Stimulated activated CD8-positive, alpha-beta memory T cell treated with anti-CD3 and anti-CD28 coated beads, Interleukin-12 subunit alpha, Interleukin-12 subunit beta, amount 100 ng/mL, for 24 hours (primary cell): ENCODE data around the gene FYB2.

ENCODE experiments used
- DNase-seq: peaks from one replicate; pipeline ENCODE4 v3.0.0-alpha.2; 2020; ENCODE audit errors: extremely low read depth

FYB2 gene, protein sequence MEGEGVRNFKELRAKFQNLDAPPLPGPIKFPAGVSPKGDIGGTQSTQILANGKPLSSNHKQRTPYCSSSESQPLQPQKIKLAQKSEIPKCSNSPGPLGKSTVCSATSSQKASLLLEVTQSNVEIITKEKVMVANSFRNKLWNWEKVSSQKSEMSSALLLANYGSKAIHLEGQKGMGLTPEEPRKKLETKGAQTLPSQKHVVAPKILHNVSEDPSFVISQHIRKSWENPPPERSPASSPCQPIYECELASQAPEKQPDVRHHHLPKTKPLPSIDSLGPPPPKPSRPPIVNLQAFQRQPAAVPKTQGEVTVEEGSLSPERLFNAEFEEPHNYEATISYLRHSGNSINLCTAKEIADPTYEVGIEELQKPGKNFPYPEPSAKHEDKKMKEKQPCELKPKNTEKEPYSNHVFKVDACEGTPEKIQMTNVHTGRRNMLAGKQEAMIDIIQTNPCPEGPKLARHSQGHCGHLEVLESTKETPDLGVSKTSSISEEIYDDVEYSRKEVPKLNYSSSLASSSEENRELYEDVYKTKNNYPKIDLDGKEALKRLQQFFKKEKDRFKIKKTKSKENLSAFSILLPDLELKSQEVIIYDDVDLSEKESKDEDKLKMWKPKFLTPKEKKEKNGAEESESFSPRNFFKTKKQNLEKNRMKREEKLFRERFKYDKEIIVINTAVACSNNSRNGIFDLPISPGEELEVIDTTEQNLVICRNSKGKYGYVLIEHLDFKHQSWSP

DNA sequence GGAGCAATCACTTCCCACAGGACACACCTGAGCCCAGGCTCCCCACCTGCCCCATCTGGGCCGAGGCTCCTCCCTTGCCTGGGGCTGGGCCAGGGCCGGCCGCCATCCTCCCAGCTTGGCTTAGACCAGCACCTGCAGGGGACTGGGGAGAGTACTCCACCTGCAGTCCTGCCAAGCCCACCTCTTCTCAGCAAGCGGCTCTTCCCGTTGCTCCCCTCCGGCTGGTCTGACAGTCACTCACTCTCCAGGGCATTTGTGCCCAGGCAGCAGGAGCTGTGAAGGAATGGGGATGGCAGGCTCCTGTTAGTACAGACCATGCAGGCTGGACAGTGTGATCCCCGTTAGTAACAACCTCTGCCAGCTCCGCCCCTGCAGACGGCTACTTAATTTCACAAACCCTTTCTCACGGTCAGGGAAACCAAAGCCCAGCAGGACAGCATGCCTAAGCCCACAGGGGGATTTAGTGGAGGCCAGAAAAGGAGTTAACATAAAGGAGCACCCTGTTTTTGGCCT is at the start of gene FYB2:
Gene FYB2, minus strand, starts transcription at position 18 of the 513 bp plus-strand sequence. CDS start 114 bp downstream, outside the sequence.
- DNase-seq, result no peak

GRCh38 chr1:56868761-56869160 is 49.6 kb upstream of the FYB2 start:
- no peak for DNase-seq

GRCh38 chr1:56867491-56867890 is 48.3 kb upstream of the FYB2 start:
- DNase-seq, result no peak

GRCh38 chr1:56866656-56867055 is 47.5 kb upstream of the FYB2 start:
- DNase-seq, result no peak

DNA sequence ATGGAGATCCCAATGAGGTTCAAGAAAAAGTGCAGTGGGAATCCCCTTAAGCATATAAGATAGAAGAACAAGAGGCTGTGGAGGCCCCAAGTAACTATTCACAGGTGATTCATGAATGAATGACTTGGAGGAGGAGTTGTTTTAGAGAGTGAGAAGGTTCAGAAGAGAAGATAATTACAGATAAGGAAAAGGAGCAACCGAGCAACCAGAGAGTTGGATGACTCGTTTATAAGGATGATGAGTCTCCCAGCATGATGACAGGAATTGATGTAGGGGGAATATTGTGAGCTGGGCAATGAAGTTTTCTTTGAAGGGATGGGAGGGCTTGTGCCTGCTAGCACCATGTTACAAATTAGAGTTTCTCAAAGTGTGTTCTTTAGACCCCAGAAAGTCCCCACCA is 45.2 kb upstream of the FYB2 start:
- DNase-seq, result no peak

DNA sequence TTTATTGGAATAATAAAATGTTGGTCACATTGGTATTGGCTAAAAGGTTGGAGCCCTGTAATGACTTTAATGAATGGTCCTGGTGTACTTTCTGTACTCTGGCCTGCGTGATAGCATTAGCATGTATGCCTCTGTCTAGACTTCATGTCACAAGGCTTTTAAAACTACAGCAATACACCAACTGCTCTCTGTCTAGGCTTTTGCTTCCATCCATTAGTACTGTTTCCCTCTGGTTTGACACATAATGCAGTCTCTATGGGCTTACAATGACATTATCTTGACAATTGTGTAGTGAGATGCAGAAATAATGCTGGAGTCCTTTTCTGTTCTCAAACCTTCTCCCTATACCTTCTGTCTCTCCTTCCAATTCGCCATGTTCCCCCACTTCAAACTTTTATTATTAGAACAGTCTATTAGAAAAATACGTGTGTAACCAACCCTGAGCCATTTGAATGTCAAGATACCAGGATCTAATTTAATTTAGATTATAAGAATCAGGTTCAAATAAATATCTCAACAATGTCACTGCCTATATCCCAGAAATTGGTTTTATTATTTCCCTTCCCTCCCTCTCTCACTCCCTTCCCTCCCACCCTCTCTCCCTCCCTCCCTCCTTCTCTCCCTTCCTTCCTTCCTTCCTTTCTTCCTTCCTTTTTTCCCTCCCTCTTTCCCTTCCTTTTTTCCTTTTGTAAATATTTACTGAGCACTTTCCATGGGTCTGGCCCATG is 44.2 kb upstream of the FYB2 start:
- no peak for DNase-seq

GRCh38 chr1:56859287-56859686 is 40.1 kb upstream of the FYB2 start:
- DNase-seq, result no peak

DNA sequence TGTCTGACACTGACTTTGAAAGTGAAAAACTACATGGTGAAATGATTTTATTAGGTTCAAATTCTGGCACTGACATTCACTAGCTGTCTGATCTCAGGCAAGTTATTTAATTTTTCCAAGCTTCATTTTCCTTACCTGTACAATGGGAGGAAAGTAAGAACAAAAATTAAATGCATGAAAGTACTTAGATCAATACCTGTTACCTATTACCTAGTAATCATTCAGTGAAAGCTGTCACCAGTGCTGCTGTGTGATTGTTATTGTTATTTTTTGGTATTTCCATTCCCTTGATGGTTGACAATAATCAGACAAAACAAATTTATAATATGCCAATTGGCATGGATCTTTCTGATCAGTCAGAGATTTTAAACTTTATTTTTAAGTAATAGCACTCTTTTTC is 37.0 kb upstream of the FYB2 start:
- DNase-seq, result no peak

DNA sequence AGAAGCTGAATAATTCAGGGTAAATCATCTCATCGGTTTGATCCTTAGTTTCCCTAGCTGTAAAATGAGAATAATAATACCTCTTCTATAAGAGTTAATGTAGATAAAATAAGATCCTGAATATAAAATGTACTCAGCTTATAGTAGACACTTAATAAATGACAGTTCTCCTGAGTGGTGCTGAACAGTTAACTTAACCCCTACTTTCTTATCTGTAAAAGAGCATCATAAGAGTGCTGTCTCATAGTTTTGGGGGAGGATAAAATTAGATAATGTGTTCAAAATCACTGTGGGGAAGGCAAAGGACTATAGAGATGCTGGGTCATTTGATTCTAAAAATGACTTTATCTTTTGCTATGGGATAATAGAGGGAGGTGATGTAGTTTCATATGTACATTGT is 36.0 kb upstream of the FYB2 start:
- DNase-seq, result no peak

DNA sequence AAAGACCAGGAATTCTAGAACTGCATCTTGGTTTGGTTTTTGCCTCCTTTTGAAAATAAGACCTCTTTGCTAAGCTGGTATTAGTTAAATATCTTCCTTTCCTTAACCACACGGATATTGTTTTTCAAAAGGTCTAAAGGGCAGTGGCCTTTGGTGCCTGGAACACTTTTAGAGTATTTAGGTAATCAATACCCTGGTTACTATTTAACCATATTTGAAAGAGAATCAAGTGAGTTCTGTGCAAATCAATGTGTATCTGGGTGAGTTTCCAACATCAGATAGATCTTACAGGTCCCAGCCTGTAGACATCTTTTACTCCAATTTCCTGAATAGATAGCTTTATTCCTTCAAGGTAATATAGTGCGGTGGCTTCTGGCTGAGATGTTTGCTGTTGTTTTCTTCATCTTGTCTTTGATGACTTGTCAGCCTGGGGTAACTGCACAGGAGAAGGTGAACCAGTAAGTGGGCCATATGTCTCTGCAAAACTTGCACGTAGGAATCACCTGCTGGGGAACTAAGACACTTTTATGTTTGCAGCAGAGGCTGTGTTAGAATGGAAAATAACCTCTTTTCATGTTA is 35.4 kb upstream of the FYB2 start, which contains the start of gene C8A:
Gene C8A, plus strand, starts transcription at position 277 of the 579 bp plus-strand sequence. Its CDS starts 105 bp downstream, at position 382.
- no peak for DNase-seq

DNA sequence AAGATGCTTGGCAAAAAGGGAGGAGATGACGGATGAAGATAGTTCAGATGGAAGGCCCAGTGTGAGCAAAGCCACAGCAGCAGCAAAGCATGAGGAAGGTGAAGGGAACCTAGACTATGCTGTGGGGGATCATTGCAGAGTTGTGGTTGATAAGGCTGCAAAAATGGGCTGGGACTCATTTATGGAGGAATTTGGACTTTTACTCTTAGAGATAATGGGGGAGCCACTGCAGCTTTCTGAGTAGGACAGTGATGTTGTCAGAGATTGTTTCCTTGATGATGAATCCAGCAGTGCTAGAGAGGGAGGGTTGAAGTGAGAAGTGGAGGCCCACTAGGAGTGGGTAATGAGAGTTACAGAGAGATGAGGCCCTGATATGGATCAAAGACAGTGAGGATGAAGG is 33.3 kb upstream of the FYB2 start:
- no peak for DNase-seq

GRCh38 chr1:56850922-56851321 is 31.7 kb upstream of the FYB2 start:
- no peak for DNase-seq

GRCh38 chr1:56850411-56850810 is 31.2 kb upstream of the FYB2 start:
- DNase-seq, result no peak

- no peak for DNase-seq
Observed at GRCh38 chr1:56849750-56850149, 30.5 kb upstream of the FYB2 start.

GRCh38 chr1:56845343-56845742 is 26.1 kb upstream of the FYB2 start:
- no peak for DNase-seq

- DNase-seq, result no peak
Observed at GRCh38 chr1:56844545-56845136, 25.4 kb upstream of the FYB2 start.

DNA sequence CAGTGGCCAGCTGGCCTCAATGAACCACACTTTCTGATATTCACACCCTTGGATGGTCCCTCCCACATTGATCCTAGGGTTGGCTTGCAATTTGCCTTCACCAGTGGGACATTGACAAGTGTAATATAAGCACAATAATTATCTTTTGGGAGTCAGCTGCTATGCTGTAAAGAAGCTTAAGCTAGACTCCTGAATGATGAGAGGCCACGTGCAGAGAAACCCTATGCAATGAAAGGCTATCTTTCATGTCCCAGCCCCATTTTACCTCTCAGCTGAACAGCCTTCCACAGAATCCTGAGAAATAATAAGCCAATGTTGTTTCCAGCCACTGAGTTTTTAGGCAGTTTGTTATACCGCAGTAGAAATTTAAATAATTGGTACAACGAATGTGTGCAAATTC is 24.3 kb upstream of the FYB2 start:
- no peak for DNase-seq

DNA sequence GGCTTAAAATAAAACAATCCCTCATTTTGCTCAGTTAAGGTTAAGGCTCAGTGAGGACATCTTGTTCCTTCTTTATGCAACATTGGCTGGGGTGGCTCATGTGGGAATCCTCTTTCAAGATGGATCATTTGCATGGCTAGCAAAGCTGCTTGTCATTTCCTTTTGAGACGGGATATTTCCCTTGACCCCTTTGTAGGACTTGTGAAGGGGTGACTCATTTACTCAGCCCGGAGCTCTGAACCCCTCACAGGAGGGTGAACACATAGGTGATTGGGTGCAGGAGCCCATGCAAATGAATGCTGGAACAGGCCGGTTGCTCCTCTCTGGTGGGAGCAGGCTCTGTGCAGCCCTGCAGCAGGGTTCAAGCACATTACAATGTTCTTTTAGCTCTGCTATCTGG is 19.6 kb upstream of the FYB2 start:
- DNase-seq, result no peak

GRCh38 chr1:56837244-56837939 is 18.2 kb upstream of the FYB2 start:
- DNase-seq, result no peak

- no peak for DNase-seq
Observed at GRCh38 chr1:56836359-56836758, 17.2 kb upstream of the FYB2 start.

- DNase-seq, result no peak
Observed at GRCh38 chr1:56835657-56836056, 16.5 kb upstream of the FYB2 start.
